Neural progenitor cell (in vitro differentiated cells): Measurements from ENCODE around the gene PSMG4. TPM values are rescaled to one million over a fixed set of nuclear protein-coding genes. Genes with fewer than 3 reads are reported as not detected.
A peak's percentile ranks its signal among the peaks of the same experiment; 100 is the strongest.

Experiments used
- DNase-seq: peaks from one replicate; pipeline ENCODE4 v3.0.0-alpha.2; 2016; ENCODE audit warnings: low spot score
- H2AFZ ChIP-seq: fragments of 200-600 bp; sonication (generic); replicated peaks from 2 replicates; pipeline ENCODE4 v1.6.1; 2016; ENCODE audit warnings: antibody characterized with exemption
- H3F3A ChIP-seq: fragments of 200-600 bp; sonication (generic); 2 replicates; pipeline ENCODE4 v1.6.1; 2016; ENCODE audit warnings: antibody characterized with exemption, low read depth
- H3K27ac ChIP-seq: fragments of 200-600 bp; sonication (generic); 2 replicates; pipeline ENCODE4 v1.5.1; 2016; ENCODE audit warnings: mild to moderate bottlenecking
- H3K27me3 ChIP-seq: fragments of 200-600 bp; sonication (generic); 2 replicates; pipeline ENCODE4 v1.6.1; 2016; ENCODE audit warnings: mild to moderate bottlenecking, moderate library complexity
- H3K36me3 ChIP-seq: fragments of 200-600 bp; sonication (generic); 2 replicates; pipeline ENCODE4 v1.5.1; 2016
- H3K4me1 ChIP-seq: fragments of 200-600 bp; sonication (generic); 2 replicates; pipeline ENCODE4 v1.6.1; 2016; ENCODE audit warnings: mixed run types
- H3K4me2 ChIP-seq: fragments of 200-600 bp; sonication (generic); 2 replicates; pipeline ENCODE4 v1.6.1; 2016
- H3K4me3 ChIP-seq: fragments of 200-600 bp; sonication (generic); 2 replicates; pipeline ENCODE4 v1.5.1; 2016
- H3K79me2 ChIP-seq: fragments of 200-600 bp; sonication (generic); 2 replicates; pipeline ENCODE4 v1.6.1; 2016; ENCODE audit warnings: low read depth
- H3K9ac ChIP-seq: fragments of 200-600 bp; sonication (generic); 2 replicates; pipeline ENCODE4 v1.6.1; 2016
- H3K9me3 ChIP-seq: fragments of 200-600 bp; sonication (generic); 2 replicates; pipeline ENCODE4 v1.5.1; 2016; ENCODE audit warnings: low read depth
- H4K20me1 ChIP-seq: fragments of 200-600 bp; sonication (generic); 2 replicates; pipeline ENCODE4 v1.6.1; 2016; ENCODE audit warnings: low read depth
- H3K27ac Mint-ChIP-seq: 3 replicates; pipeline ENCODE4 v1.8.0; 2021; ENCODE audit warnings: mixed read lengths
- H3K27me3 Mint-ChIP-seq: 2 replicates; pipeline ENCODE4 v1.8.0; 2022; ENCODE audit warnings: low read depth, mild to moderate bottlenecking, inconsistent platforms, moderate library complexity, mixed read lengths; ENCODE audit not compliant: insufficient read depth
- H3K36me3 Mint-ChIP-seq: 3 replicates; pipeline ENCODE4 v1.8.0; 2021; ENCODE audit warnings: mixed read lengths
- H3K4me1 Mint-ChIP-seq: 3 replicates; pipeline ENCODE4 v1.8.0; 2021; ENCODE audit warnings: mixed read lengths
- H3K4me3 Mint-ChIP-seq: 3 replicates; pipeline ENCODE4 v1.8.0; 2021; ENCODE audit warnings: mild to moderate bottlenecking, moderate library complexity, mixed read lengths
- H3K9me3 Mint-ChIP-seq: 3 replicates; pipeline ENCODE4 v1.8.0; 2020; ENCODE audit warnings: mixed read lengths
- CTCF ChIP-seq: fragments of 200-600 bp; sonication (generic); IDR thresholded peaks from 2 replicates; pipeline ENCODE4 v1.5.1; 2017; ENCODE audit warnings: antibody characterized with exemption, mild to moderate bottlenecking
- EZH2 ChIP-seq: fragments of 200-600 bp; sonication (generic); IDR thresholded peaks from 2 replicates; pipeline ENCODE4 v1.6.1; 2017; ENCODE audit warnings: antibody characterized with exemption, mild to moderate bottlenecking, moderate library complexity
- EZH2phosphoT487 ChIP-seq: fragments of 200-600 bp; sonication (generic); IDR thresholded peaks from 2 replicates; pipeline ENCODE4 v1.6.1; 2017; ENCODE audit warnings: antibody characterized with exemption
- total RNA-seq: library from RNA; depleted of rRNA; stranded (reverse); fragments of >200 nt; gene quantifications from 2 replicates; pipeline ENCODE4 v1.2.3, GENCODE V29; 2015; ENCODE audit warnings: low replicate concordance

Gene PSMG4
- total RNA-seq, 1 donor from 2014 or later: 15.2 TPM

- Histone ChIP-seq H3K36me3 (no peaks in the 10 kb centered on the region), H3K9me3 (no peaks in the 10 kb centered on the region), H3K27me3 (no peaks in the 10 kb centered on the region), H4K20me1 (peaks cover 6% of the 10 kb centered on the region), H3K9ac (no peak overlapping the region), H3K27ac (no peak overlapping the region), H3F3A (peaks cover 18% of the 10 kb centered on the region), H3K4me1 (peaks cover 17% of the 10 kb centered on the region), H3K4me2 (no peak overlapping the region), H2AFZ (no peak overlapping the region), H3K4me3 (no peak overlapping the region), H3K79me2 (no peaks in the 10 kb centered on the region)
- Mint-ChIP-seq H3K4me3 (no peak overlapping the region), H3K9me3 (no peaks in the 10 kb centered on the region), H3K36me3 (peaks cover 34% of the 10 kb centered on the region), H3K27ac (peak overlapping the region; percentile 99), H3K27me3 (peaks cover 10% of the 10 kb centered on the region), H3K4me1 (peaks cover 67% of the 10 kb centered on the region)
- DNase-seq: no peak
- no peak for TF ChIP-seq EZH2phosphoT487
- TF ChIP-seq EZH2: no peak
- no peak for TF ChIP-seq CTCF
These were observed 24.5 kb downstream of the PSMG4 start for GRCh38 chr6:3283241-3283640.

DNA sequence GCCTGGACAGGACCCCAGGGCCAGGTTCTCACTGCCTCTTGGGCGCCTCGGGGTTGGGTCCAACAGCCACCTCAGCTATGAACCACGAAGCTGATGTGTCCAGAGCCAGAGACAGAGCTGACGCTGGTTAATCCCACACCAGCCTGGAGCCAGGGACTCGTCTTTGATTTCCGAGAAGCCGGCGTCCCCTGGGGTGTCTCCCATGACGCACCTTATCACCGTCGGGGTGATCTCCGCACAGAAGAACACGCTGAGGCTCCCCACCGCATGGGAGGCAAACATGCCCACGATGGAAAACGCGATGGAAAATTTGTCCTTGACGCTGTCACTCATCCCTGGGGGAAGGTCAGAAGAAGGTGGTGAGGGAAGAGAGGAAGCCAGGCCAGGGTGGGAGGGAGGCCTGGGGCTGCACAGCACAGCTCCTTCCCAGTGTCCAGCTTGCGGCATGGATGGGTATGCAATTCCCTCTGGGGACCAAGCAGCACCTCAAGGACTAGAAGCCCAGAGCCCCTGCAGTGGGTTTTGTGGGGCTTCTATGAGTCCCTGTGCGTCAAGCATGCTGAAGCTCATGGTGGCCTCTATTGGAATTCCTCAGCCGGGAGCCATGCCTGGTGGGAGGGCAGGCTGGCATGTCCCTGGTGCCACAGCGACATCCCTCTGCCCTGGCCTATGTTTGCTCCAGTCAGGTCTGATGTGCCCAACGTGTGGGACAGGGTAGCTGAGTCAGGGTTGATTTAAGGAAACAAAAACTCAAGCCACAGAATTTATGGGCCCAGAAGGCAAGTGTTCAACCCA lies 25.1 kb downstream of the PSMG4 start:
- H3K27me3 Mint-ChIP-seq: peaks cover 10% of the 10 kb centered on the region
- Histone ChIP-seq H3K27me3 (no peaks in the 10 kb centered on the region), H4K20me1 (peaks cover 6% of the 10 kb centered on the region), H3K9ac (no peak overlapping the region), H3K4me1 (peaks cover 17% of the 10 kb centered on the region), H3K36me3 (no peaks in the 10 kb centered on the region), H3K4me2 (no peak overlapping the region), H2AFZ (no peak overlapping the region), H3K79me2 (no peaks in the 10 kb centered on the region), H3K4me3 (no peak overlapping the region), H3K27ac (no peak overlapping the region), H3K9me3 (no peaks in the 10 kb centered on the region), H3F3A (peaks cover 13% of the 10 kb centered on the region)
- peak overlapping the region; percentile 99 for H3K27ac Mint-ChIP-seq
- peaks cover 40% of the 10 kb centered on the region for H3K36me3 Mint-ChIP-seq
- peaks cover 68% of the 10 kb centered on the region for H3K4me1 Mint-ChIP-seq
- H3K9me3 Mint-ChIP-seq: no peaks in the 10 kb centered on the region
- H3K4me3 Mint-ChIP-seq: no peak overlapping the region
- TF ChIP-seq CTCF: no peak
- no peak for TF ChIP-seq EZH2phosphoT487
- no peak for TF ChIP-seq EZH2
- no peak for DNase-seq

- peaks cover 13% of the 10 kb centered on the region for H3F3A ChIP-seq
- H3K79me2 ChIP-seq: no peaks in the 10 kb centered on the region
- Mint-ChIP-seq H3K27ac (peak overlapping the region; percentile 95), H3K4me3 (no peak overlapping the region), H3K4me1 (peaks cover 67% of the 10 kb centered on the region), H3K9me3 (no peaks in the 10 kb centered on the region), H3K27me3 (peaks cover 10% of the 10 kb centered on the region), H3K36me3 (peaks cover 42% of the 10 kb centered on the region)
- TF ChIP-seq CTCF: no peak
- TF ChIP-seq EZH2: no peak
- no peak for TF ChIP-seq EZH2phosphoT487
- H3K4me3 ChIP-seq: no peak overlapping the region
- peaks cover 17% of the 10 kb centered on the region for H3K4me1 ChIP-seq
- H2AFZ ChIP-seq: no peak overlapping the region
- no peak overlapping the region for H3K27ac ChIP-seq
- DNase-seq: no peak
- no peaks in the 10 kb centered on the region for H3K27me3 ChIP-seq
- H3K9me3 ChIP-seq: no peaks in the 10 kb centered on the region
- H3K9ac ChIP-seq: no peak overlapping the region
- H3K36me3 ChIP-seq: no peaks in the 10 kb centered on the region
- no peak overlapping the region for H3K4me2 ChIP-seq
- peaks cover 6% of the 10 kb centered on the region for H4K20me1 ChIP-seq
These were observed 25.7 kb downstream of the PSMG4 start for GRCh38 chr6:3284436-3284876.
